K562 (cell line): Measurements from ENCODE around the gene ACP4. TPM values are rescaled to one million over a fixed set of nuclear protein-coding genes. Genes with fewer than 3 reads are reported as not detected.

Source experiments
- ATAC-seq: fragments of 200-7000 bp; cut with Tn5 transposase; 3 replicates; pipeline ENCODE4 v1.9.1; 2020; ENCODE audit warnings: moderate library complexity
- BruUV-seq: library from RNA; stranded (reverse); fragments of 400-500 nt; replicated peaks from 2 replicates; lab custom pipeline; 2021; lab: Mats Ljungman, UMichigan
- CTCF ChIA-PET: fragments of 300-600 bp; formaldehyde crosslinking; extraction: SDS; loops from one replicate; lab custom pipeline; 2021; ENCODE audit warnings: low intra/inter-chr PET ratio; lab: Yijun Ruan, JAX
- POLR2A ChIA-PET: fragments of 300-600, 350-650 bp; sonication (Branson Sonifier 250); formaldehyde crosslinking; extraction: SDS; loops from one replicate; lab custom pipeline; 2021; ENCODE audit warnings: antibody characterized with exemption, inconsistent platforms; lab: Yijun Ruan, JAX
- DNase-seq, 4 experiments: peaks; one replicate each; pipeline versions ENCODE4 v3.0.0 to v3.0.0-alpha.2; 2011 to 2018; ENCODE audit warnings: low spot score in 3 of 4, mixed read lengths in 3 of 4; ENCODE audit errors: extremely low read depth in 1 of 4
- FAIRE-seq: peaks from 2 replicates; lab custom pipeline; 2011; peaks lifted over from hg19 to GRCh38; lab: Jason Lieb, UNC
- H2AFZ ChIP-seq: 2 replicates; pipeline ENCODE4 v1.6.0; 2011; ENCODE audit warnings: low read depth, low read length, control low read depth, inconsistent platforms
- H3K27ac ChIP-seq: fragments of 200-600 bp; 3 replicates; pipeline ENCODE4 v1.8.0; 2011; ENCODE audit warnings: low read depth, mild to moderate bottlenecking, control low read depth, inconsistent platforms, low read length, moderate library complexity, mixed read lengths; ENCODE audit errors: extremely low read depth
- H3K27me3 ChIP-seq, 2 experiments: fragments of 300-600 bp in 1 of 2; 2 replicates in 1 of 2; 3 replicates in 1 of 2; pipeline versions ENCODE4 v1.6.0 to v1.8.0; 2011; ENCODE audit warnings: inconsistent platforms in 2 of 2, low read length in 2 of 2, mild to moderate bottlenecking in 1 of 2, mixed read lengths in 1 of 2, moderate library complexity in 1 of 2; ENCODE audit not compliant: control insufficient read depth in 2 of 2, insufficient read depth in 2 of 2
- H3K36me3 ChIP-seq: fragments of 300-600 bp; 3 replicates; pipeline ENCODE4 v1.8.0; 2011; ENCODE audit warnings: mild to moderate bottlenecking, low read length, inconsistent platforms; ENCODE audit not compliant: control insufficient read depth, insufficient read depth
- H3K4me1 ChIP-seq, 2 experiments: fragments of 200-600 bp in 1 of 2; replicated peaks in 1 of 2; 2 replicates in 1 of 2; 3 replicates in 1 of 2; pipeline versions ENCODE4 v1.5.1 to v1.8.0; 2011; ENCODE audit warnings: inconsistent platforms in 2 of 2, low read length in 2 of 2, mild to moderate bottlenecking in 1 of 2, mixed read lengths in 1 of 2, moderate library complexity in 1 of 2; ENCODE audit not compliant: control insufficient read depth in 2 of 2, insufficient read depth in 2 of 2
- H3K4me2 ChIP-seq: 2 replicates; pipeline ENCODE4 v1.6.1; 2011; ENCODE audit warnings: low read length, control low read depth, inconsistent platforms, mixed read lengths; ENCODE audit not compliant: insufficient read depth
- H3K4me3 ChIP-seq: fragments of 200-600 bp; sonication (generic), shearing (Covaris generic); 2 replicates; pipeline ENCODE4 v1.5.1; 2016; ENCODE audit warnings: control low read depth, inconsistent platforms
- H3K79me2 ChIP-seq: fragments of 200-600 bp; 3 replicates; pipeline ENCODE4 v1.8.0; 2011; ENCODE audit warnings: low read length, inconsistent platforms; ENCODE audit not compliant: control insufficient read depth, insufficient read depth
- H3K9ac ChIP-seq, 2 experiments: 2 replicates each; pipeline versions ENCODE4 v1.6.0 to v1.6.1; 2011; ENCODE audit warnings: low read depth in 2 of 2, low read length in 2 of 2, control low read depth in 1 of 2, inconsistent platforms in 1 of 2, mild to moderate bottlenecking in 1 of 2, mixed read lengths in 1 of 2; ENCODE audit not compliant: insufficient read depth in 1 of 2
- H3K9me1 ChIP-seq: one replicate; pipeline ENCODE4 v1.6.0; 2011; ENCODE audit warnings: inconsistent platforms, mild to moderate bottlenecking, low read length, moderate library complexity; ENCODE audit not compliant: control insufficient read depth, insufficient read depth
- H3K9me3 ChIP-seq: replicated peaks from 2 replicates; pipeline ENCODE4 v1.5.1; 2011; ENCODE audit warnings: low read depth, low read length, inconsistent platforms; ENCODE audit not compliant: control insufficient read depth, insufficient read depth
- H4K20me1 ChIP-seq: replicated peaks from 2 replicates; pipeline ENCODE4 v1.6.1; 2011; ENCODE audit warnings: low read length, inconsistent platforms, mixed read lengths; ENCODE audit not compliant: control insufficient read depth, insufficient read depth
- ATF3 ChIP-seq, 2 experiments: fragments of 450-650 bp in 1 of 2; sonication (generic) in 1 of 2; formaldehyde crosslinking in 1 of 2; IDR thresholded peaks in 1 of 2; conservative IDR thresholded peaks in 1 of 2; 2 replicates each; pipeline versions ENCODE4 v1.6.1 to v1.8.1; 2016 to 2023; ENCODE audit warnings: mild to moderate bottlenecking in 2 of 2, moderate library complexity in 2 of 2, inconsistent platforms in 1 of 2, missing genetic modification reagents in 1 of 2
- BCOR ChIP-seq: fragments of 450-650 bp; IDR thresholded peaks from 2 replicates; pipeline ENCODE4 v1.6.1; 2016
- CEBPG ChIP-seq, 3 experiments: fragments of 200-800 bp in 1 of 3; sonication (Bioruptor generic) in 1 of 3; sonication (generic) in 1 of 3; formaldehyde crosslinking in 1 of 3; IDR thresholded peaks in 2 of 3; conservative IDR thresholded peaks in 1 of 3; 2 replicates each; pipeline versions ENCODE4 v1.6.1 to v1.8.0; 2016 to 2022; ENCODE audit warnings: missing compliant biosample characterization in 2 of 3, missing genetic modification characterization in 2 of 3, mild to moderate bottlenecking in 1 of 3, missing genetic modification reagents in 1 of 3
- CSDE1 ChIP-seq, 2 experiments: fragments of 450-650 bp; IDR thresholded peaks; 2 replicates each; pipeline ENCODE4 v1.6.1; 2016; ENCODE audit warnings: mild to moderate bottlenecking in 1 of 2
- KDM1A ChIP-seq, 2 experiments: fragments of 450-650 bp; IDR thresholded peaks; 2 replicates each; pipeline ENCODE4 v1.6.1; 2016; ENCODE audit warnings: mild to moderate bottlenecking in 2 of 2
- POLR2H ChIP-seq: IDR thresholded peaks from 2 replicates; pipeline ENCODE4 v1.6.1; 2016; ENCODE audit warnings: missing genetic modification characterization, low read depth, mild to moderate bottlenecking, control low read depth, missing compliant biosample characterization, moderate library complexity
- SAP30 ChIP-seq: fragments of 200-600 bp; sonication (generic); IDR thresholded peaks from 2 replicates; pipeline ENCODE4 v1.6.1; 2012; ENCODE audit warnings: borderline replicate concordance, low read depth, mild to moderate bottlenecking, moderate library complexity, low read length, control low read depth, inconsistent platforms; ENCODE audit not compliant: insufficient read depth, poor library complexity, severe bottlenecking
- SMARCC2 ChIP-seq: fragments of 450-650 bp; IDR thresholded peaks from 2 replicates; pipeline ENCODE4 v1.6.1; 2017; ENCODE audit warnings: antibody characterized with exemption, moderate library complexity, mild to moderate bottlenecking, low read depth
- SP1 ChIP-seq: sonication (generic); formaldehyde crosslinking; IDR thresholded peaks from 2 replicates; pipeline ENCODE4 v1.8.1; 2022; ENCODE audit warnings: mild to moderate bottlenecking, missing genetic modification reagents
- SP2 ChIP-seq: IDR thresholded peaks from 2 replicates; pipeline ENCODE4 v1.6.1; 2011; ENCODE audit warnings: mild to moderate bottlenecking, low read depth, low read length, moderate library complexity; ENCODE audit not compliant: poor library complexity, severe bottlenecking; ENCODE audit errors: extremely low read depth
- SREBF2 ChIP-seq: sonication (generic); formaldehyde crosslinking; IDR thresholded peaks from 2 replicates; pipeline ENCODE4 v1.4.0; 2020; ENCODE audit warnings: mild to moderate bottlenecking, missing genetic modification reagents
- XRCC3 ChIP-seq: fragments of 450-650 bp; IDR thresholded peaks from 2 replicates; pipeline ENCODE4 v1.6.1; 2017; ENCODE audit warnings: mild to moderate bottlenecking, moderate library complexity
- ZNF354B ChIP-seq: fragments of 250-450 bp; sonication (Bioruptor Pico); IDR thresholded peaks from 2 replicates; pipeline ENCODE4 v1.4.0; 2020
- WGBS: fragments of 100-300 bp; shearing (Covaris generic); methylation state at CpG from one replicate; pipeline ENCODE4 v1.1.6; 2016; ENCODE audit warnings: low coverage, mixed read lengths; ENCODE audit not compliant: insufficient coverage; ENCODE audit errors: missing lambda C conversion rate; 5-methylcytosine and 5-hydroxymethylcytosine counted together
- in situ Hi-C: fragments of 300-500 bp; cut with MboI; formaldehyde crosslinking; loops from 4 replicates; pipeline ENCODE4 v1.15.0; 2018; ENCODE audit warnings: inconsistent platforms, mixed read lengths
- intact Hi-C: fragments of 100-400 bp; cut with micrococcal nuclease; formaldehyde crosslinking; loops from 2 replicates; pipeline ENCODE4 v1.14.2; 2022
- polyA plus RNA-seq, 8 experiments: library from polyadenylated mRNA; depleted of rRNA in 4 of 8; stranded (reverse) in 5 of 8; unstranded in 3 of 8; fragments of >200 nt; fragmentation: Nextera tagmentation in 2 of 8; fragmentation: Illumina TruSeq in 1 of 8; extraction: Ambion mirVana in 2 of 8; extraction: Trizol in 1 of 8; gene quantifications; 2 replicates each; pipeline versions ENCODE4 v1.2.1 to v1.2.3, GENCODE V29; 2011 to 2014; ENCODE audit warnings: inconsistent platforms in 1 of 8, missing spikeins in 1 of 8
- total RNA-seq, 7 experiments: library from RNA; depleted of rRNA in 6 of 7; stranded (reverse); fragments of >200 nt in 6 of 7; fragmentation: Illumina TruSeq in 2 of 7; extraction: Trizol in 2 of 7; gene quantifications; 2 replicates each; pipeline versions ENCODE4 v1.2.1 to v1.2.3, GENCODE V29; 2011 to 2021; ENCODE audit warnings: low replicate concordance in 1 of 7
- TF ChIP-seq, protein P1 (sequence below): fragments of 250-450 bp; sonication (Bioruptor Pico); IDR thresholded peaks from 2 replicates; pipeline ENCODE4 v1.8.0; 2021; ENCODE audit warnings: moderate library complexity, mild to moderate bottlenecking, inconsistent platforms
- TF ChIP-seq, protein P2 (sequence below): fragments of 250-450 bp; sonication (Bioruptor Pico); IDR thresholded peaks from 2 replicates; pipeline ENCODE4 v1.5.0; 2020; ENCODE audit warnings: mild to moderate bottlenecking

The ACP4 gene
- total and polyA plus RNA-seq, 9 of the 15 experiments (the other 6 are each of a cell fraction or from before 2014, with no cell fraction given): not detected

- Histone ChIP-seq H4K20me1 (peaks cover 25% of the 10 kb centered on the region), H3K4me1 (peaks cover 7 to 45% of the 10 kb centered on the region in 2 experiments; a peak in 4 of 5 replicates), H3K4me3 (no peak overlapping the region), H3K27ac (no peak overlapping the region), H3K4me2 (no peak overlapping the region), H3K9me3 (no peaks in the 10 kb centered on the region), H3K9ac (peak overlapping the region in 1 of 2 experiments; percentile 12; a peak in 1 of 4 replicates), H3K36me3 (peaks cover 21% of the 10 kb centered on the region; the same call in 2 of the 3 replicates), H2AFZ (no peak overlapping the region), H3K9me1 (peaks cover 8% of the 10 kb centered on the region), H3K79me2 (no peaks in the 10 kb centered on the region), H3K27me3 (no peaks in the 10 kb centered on the region)
- CTCF ChIA-PET: no interaction called here
- DNase-seq (no peak), ATAC-seq (no peak), FAIRE-seq (no peak)
- BruUV-seq: no TSS peak
- POLR2A ChIA-PET: interaction anchor here (0.6 to 2.6 kb wide), 12 partner anchors 8 to 422 kb away, joined by 3 to 13 read pairs (median 4); partner anchors contain the start of gene KLK4
- intact Hi-C loops: no loop called here
- WGBS: 62% methylated on average over 9 of the region's 13 CpGs
- in situ Hi-C loops: loop anchor here (5.0 kb wide), 2 partner anchors 80 to 125 kb away; partner anchors contain the start of gene KLK2
- TF ChIP-seq POLR2H (tag) (no peak), ATF3 (IDR thresholded peaks at IDR 0.05) (peak; percentile 19; the same call in 1 of the 2 replicates), ATF3 (CRISPR knock-in tag; conservative IDR thresholded peaks at IDR 0.05) (no peak), BCOR (peak; percentile 72), SMARCC2 (no peak), SREBF2 (no peak), ZNF354B (CRISPR knock-in tag) (no peak), CSDE1 (IDR thresholded peaks at IDR 0.05) (no peak), SP1 (CRISPR knock-in tag) (no peak), KDM1A (IDR thresholded peaks at IDR 0.05) (0 out of 4 replicates have a peak, but pooled peaks of 1 of the 2 experiments have one; percentile 28), SAP30 (no peak), XRCC3 (no peak), CEBPG (CRISPR knock-in tag; IDR thresholded peaks at IDR 0.05) (peak; percentile 59; the same call in 1 of the 2 replicates), CEBPG (tag; conservative IDR thresholded peaks at IDR 0.05 in 1 of 2, IDR thresholded peaks at IDR 0.05 in 1 of 2) (no peak; a peak in 1 of 4 replicates), SP2 (no peak)
- TF ChIP-seq, protein P1, sequence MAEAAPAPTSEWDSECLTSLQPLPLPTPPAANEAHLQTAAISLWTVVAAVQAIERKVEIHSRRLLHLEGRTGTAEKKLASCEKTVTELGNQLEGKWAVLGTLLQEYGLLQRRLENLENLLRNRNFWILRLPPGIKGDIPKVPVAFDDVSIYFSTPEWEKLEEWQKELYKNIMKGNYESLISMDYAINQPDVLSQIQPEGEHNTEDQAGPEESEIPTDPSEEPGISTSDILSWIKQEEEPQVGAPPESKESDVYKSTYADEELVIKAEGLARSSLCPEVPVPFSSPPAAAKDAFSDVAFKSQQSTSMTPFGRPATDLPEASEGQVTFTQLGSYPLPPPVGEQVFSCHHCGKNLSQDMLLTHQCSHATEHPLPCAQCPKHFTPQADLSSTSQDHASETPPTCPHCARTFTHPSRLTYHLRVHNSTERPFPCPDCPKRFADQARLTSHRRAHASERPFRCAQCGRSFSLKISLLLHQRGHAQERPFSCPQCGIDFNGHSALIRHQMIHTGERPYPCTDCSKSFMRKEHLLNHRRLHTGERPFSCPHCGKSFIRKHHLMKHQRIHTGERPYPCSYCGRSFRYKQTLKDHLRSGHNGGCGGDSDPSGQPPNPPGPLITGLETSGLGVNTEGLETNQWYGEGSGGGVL (CRISPR knock-in tag): no peak
- TF ChIP-seq, protein P2, sequence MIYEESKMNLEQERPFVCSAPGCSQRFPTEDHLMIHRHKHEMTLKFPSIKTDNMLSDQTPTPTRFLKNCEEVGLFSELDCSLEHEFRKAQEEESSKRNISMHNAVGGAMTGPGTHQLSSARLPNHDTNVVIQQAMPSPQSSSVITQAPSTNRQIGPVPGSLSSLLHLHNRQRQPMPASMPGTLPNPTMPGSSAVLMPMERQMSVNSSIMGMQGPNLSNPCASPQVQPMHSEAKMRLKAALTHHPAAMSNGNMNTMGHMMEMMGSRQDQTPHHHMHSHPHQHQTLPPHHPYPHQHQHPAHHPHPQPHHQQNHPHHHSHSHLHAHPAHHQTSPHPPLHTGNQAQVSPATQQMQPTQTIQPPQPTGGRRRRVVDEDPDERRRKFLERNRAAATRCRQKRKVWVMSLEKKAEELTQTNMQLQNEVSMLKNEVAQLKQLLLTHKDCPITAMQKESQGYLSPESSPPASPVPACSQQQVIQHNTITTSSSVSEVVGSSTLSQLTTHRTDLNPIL (CRISPR knock-in tag): no peak
Observed at GRCh38 chr19:50792272-50793250, 2.3 kb downstream of the ACP4 start.
